GM23338 (cell line): ENCODE results near the gene KRTAP12-2. TPM values are rescaled to one million over a fixed set of nuclear protein-coding genes. Genes with fewer than 3 reads are reported as not detected.

Experiments used
- CREB1 ChIP-seq: fragments of 250-450 bp; sonication (Bioruptor Pico); IDR thresholded peaks from 2 replicates; pipeline ENCODE4 v1.5.0; 2020; ENCODE audit warnings: low read depth, mild to moderate bottlenecking, moderate library complexity
- EZH2 ChIP-seq: fragments of 200-600 bp; sonication (generic); IDR thresholded peaks from one replicate; pipeline ENCODE4 v1.8.0; 2017; ENCODE audit warnings: antibody characterized with exemption, mild to moderate bottlenecking, low read depth; ENCODE audit not compliant: unreplicated experiment
- JUNB ChIP-seq: IDR thresholded peaks from one replicate; pipeline ENCODE4 v1.6.1; 2016; ENCODE audit warnings: antibody characterized with exemption; ENCODE audit not compliant: unreplicated experiment
- NANOG ChIP-seq: IDR thresholded peaks from 2 replicates; pipeline ENCODE4 v1.6.1; 2016; ENCODE audit warnings: antibody characterized with exemption, borderline replicate concordance
- POLR2AphosphoS5 ChIP-seq: IDR thresholded peaks from 2 replicates; pipeline ENCODE4 v1.6.1; 2016; ENCODE audit warnings: antibody characterized with exemption, low read depth
- STAT1 ChIP-seq: IDR thresholded peaks from one replicate; pipeline ENCODE4 v1.6.1; 2016; ENCODE audit warnings: antibody characterized with exemption; ENCODE audit not compliant: unreplicated experiment
- ZNF114 ChIP-seq: fragments of 250-450 bp; sonication (Bioruptor Pico); IDR thresholded peaks from 2 replicates; pipeline ENCODE4 v1.5.0; 2020; ENCODE audit warnings: mild to moderate bottlenecking, moderate library complexity
- ZNF331 ChIP-seq: fragments of 250-450 bp; sonication (Bioruptor Pico); IDR thresholded peaks from 2 replicates; pipeline ENCODE4 v1.5.0; 2020; ENCODE audit warnings: low read depth, mild to moderate bottlenecking, moderate library complexity
- polyA plus RNA-seq: library from polyadenylated mRNA; unstranded; fragments of >200 nt; fragmentation: Nextera tagmentation; extraction: Ambion mirVana; gene quantifications from 2 replicates; pipeline ENCODE4 v1.2.1, GENCODE V29; 2016
- total RNA-seq: library from RNA; depleted of rRNA; stranded (reverse); fragments of >200 nt; shearing (Covaris generic); gene quantifications from 2 replicates; pipeline ENCODE4 v1.2.3, GENCODE V29; 2014
- TF ChIP-seq, protein P1 (sequence below): fragments of 250-450 bp; sonication (Bioruptor Pico); IDR thresholded peaks from 2 replicates; pipeline ENCODE4 v1.5.0; 2020; ENCODE audit warnings: mild to moderate bottlenecking, moderate library complexity
- TF ChIP-seq, protein P2 (sequence below): IDR thresholded peaks from 2 replicates; pipeline ENCODE4 v1.6.1; 2016; ENCODE audit warnings: antibody characterized with exemption
- TF ChIP-seq, protein P3 (sequence below): IDR thresholded peaks from one replicate; pipeline ENCODE4 v1.6.1; 2018; ENCODE audit warnings: antibody characterized with exemption; ENCODE audit not compliant: unreplicated experiment
- TF ChIP-seq, protein P4 (sequence below), 2 experiments: fragments of 200-600 bp in 1 of 2; sonication (generic) in 1 of 2; conservative IDR thresholded peaks; 2 replicates each; pipeline versions ENCODE4 v1.5.1 to v1.6.1; 2016 to 2017; ENCODE audit warnings: antibody characterized with exemption in 2 of 2, low read depth in 2 of 2, mild to moderate bottlenecking in 2 of 2, moderate library complexity in 1 of 2

KRTAP12-2 gene
- total and polyA plus RNA-seq, 2 experiments from 2014 or later: not detected

DNA sequence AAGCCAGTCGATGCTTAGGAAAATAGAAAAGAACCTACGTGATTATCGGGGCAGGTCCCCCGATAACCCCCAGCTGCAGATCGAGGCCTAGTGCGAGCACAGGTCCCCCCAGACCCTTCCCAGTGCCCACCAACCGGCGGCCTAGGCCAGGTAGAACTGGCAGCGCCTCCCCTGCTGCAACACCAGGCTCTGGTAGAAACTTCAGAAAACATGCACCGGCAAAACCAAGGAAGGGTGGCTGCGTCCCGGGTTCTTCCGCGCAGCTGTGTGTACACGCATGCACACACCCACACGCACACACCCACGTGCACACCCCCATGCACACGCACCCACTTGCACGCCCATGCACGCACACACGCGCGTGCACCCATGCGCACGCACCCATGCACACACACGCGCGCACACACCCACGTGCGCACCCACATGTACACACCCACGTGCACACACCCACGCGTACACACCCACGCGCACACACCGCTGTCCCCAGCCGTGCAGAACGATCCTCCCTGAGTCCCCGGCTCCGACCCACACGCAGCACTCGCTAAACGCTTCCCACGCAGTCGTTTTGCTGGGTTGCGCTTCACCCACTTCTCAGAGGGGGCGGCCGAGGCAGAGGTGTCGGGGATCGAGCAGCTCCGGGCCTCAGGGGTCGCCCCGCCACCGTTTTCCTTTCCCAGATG, 39.4 kb upstream of the KRTAP12-2 start (continued):
- TF ChIP-seq, protein P1, sequence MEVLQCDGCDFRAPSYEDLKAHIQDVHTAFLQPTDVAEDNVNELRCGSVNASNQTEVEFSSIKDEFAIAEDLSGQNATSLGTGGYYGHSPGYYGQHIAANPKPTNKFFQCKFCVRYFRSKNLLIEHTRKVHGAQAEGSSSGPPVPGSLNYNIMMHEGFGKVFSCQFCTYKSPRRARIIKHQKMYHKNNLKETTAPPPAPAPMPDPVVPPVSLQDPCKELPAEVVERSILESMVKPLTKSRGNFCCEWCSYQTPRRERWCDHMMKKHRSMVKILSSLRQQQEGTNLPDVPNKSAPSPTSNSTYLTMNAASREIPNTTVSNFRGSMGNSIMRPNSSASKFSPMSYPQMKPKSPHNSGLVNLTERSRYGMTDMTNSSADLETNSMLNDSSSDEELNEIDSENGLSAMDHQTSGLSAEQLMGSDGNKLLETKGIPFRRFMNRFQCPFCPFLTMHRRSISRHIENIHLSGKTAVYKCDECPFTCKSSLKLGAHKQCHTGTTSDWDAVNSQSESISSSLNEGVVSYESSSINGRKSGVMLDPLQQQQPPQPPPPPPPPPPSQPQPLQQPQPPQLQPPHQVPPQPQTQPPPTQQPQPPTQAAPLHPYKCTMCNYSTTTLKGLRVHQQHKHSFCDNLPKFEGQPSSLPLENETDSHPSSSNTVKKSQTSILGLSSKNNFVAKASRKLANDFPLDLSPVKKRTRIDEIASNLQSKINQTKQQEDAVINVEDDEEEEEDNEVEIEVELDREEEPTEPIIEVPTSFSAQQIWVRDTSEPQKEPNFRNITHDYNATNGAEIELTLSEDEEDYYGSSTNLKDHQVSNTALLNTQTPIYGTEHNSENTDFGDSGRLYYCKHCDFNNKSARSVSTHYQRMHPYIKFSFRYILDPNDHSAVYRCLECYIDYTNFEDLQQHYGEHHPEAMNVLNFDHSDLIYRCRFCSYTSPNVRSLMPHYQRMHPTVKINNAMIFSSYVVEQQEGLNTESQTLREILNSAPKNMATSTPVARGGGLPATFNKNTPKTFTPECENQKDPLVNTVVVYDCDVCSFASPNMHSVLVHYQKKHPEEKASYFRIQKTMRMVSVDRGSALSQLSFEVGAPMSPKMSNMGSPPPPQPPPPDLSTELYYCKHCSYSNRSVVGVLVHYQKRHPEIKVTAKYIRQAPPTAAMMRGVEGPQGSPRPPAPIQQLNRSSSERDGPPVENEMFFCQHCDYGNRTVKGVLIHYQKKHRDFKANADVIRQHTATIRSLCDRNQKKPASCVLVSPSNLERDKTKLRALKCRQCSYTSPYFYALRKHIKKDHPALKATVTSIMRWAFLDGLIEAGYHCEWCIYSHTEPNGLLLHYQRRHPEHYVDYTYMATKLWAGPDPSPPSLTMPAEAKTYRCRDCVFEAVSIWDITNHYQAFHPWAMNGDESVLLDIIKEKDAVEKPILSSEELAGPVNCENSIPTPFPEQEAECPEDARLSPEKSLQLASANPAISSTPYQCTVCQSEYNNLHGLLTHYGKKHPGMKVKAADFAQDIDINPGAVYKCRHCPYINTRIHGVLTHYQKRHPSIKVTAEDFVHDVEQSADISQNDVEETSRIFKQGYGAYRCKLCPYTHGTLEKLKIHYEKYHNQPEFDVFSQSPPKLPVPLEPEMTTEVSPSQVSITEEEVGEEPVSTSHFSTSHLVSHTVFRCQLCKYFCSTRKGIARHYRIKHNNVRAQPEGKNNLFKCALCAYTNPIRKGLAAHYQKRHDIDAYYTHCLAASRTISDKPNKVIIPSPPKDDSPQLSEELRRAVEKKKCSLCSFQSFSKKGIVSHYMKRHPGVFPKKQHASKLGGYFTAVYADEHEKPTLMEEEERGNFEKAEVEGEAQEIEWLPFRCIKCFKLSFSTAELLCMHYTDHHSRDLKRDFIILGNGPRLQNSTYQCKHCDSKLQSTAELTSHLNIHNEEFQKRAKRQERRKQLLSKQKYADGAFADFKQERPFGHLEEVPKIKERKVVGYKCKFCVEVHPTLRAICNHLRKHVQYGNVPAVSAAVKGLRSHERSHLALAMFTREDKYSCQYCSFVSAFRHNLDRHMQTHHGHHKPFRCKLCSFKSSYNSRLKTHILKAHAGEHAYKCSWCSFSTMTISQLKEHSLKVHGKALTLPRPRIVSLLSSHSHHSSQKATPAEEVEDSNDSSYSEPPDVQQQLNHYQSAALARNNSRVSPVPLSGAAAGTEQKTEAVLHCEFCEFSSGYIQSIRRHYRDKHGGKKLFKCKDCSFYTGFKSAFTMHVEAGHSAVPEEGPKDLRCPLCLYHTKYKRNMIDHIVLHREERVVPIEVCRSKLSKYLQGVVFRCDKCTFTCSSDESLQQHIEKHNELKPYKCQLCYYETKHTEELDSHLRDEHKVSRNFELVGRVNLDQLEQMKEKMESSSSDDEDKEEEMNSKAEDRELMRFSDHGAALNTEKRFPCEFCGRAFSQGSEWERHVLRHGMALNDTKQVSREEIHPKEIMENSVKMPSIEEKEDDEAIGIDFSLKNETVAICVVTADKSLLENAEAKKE (CRISPR knock-in tag): no peak
- no peak for TF ChIP-seq STAT1
- TF ChIP-seq NANOG: no peak
- TF ChIP-seq ZNF331: no peak
- TF ChIP-seq, protein P2, sequence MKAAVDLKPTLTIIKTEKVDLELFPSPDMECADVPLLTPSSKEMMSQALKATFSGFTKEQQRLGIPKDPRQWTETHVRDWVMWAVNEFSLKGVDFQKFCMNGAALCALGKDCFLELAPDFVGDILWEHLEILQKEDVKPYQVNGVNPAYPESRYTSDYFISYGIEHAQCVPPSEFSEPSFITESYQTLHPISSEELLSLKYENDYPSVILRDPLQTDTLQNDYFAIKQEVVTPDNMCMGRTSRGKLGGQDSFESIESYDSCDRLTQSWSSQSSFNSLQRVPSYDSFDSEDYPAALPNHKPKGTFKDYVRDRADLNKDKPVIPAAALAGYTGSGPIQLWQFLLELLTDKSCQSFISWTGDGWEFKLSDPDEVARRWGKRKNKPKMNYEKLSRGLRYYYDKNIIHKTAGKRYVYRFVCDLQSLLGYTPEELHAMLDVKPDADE: no peak
- no peak for TF ChIP-seq CREB1
- TF ChIP-seq EZH2: no peak
- no peak for TF ChIP-seq ZNF114 (CRISPR knock-in tag)
- no peak for TF ChIP-seq POLR2AphosphoS5
- no peak for TF ChIP-seq JUNB
- TF ChIP-seq, protein P3, sequence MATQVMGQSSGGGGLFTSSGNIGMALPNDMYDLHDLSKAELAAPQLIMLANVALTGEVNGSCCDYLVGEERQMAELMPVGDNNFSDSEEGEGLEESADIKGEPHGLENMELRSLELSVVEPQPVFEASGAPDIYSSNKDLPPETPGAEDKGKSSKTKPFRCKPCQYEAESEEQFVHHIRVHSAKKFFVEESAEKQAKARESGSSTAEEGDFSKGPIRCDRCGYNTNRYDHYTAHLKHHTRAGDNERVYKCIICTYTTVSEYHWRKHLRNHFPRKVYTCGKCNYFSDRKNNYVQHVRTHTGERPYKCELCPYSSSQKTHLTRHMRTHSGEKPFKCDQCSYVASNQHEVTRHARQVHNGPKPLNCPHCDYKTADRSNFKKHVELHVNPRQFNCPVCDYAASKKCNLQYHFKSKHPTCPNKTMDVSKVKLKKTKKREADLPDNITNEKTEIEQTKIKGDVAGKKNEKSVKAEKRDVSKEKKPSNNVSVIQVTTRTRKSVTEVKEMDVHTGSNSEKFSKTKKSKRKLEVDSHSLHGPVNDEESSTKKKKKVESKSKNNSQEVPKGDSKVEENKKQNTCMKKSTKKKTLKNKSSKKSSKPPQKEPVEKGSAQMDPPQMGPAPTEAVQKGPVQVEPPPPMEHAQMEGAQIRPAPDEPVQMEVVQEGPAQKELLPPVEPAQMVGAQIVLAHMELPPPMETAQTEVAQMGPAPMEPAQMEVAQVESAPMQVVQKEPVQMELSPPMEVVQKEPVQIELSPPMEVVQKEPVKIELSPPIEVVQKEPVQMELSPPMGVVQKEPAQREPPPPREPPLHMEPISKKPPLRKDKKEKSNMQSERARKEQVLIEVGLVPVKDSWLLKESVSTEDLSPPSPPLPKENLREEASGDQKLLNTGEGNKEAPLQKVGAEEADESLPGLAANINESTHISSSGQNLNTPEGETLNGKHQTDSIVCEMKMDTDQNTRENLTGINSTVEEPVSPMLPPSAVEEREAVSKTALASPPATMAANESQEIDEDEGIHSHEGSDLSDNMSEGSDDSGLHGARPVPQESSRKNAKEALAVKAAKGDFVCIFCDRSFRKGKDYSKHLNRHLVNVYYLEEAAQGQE: no peak
- TF ChIP-seq, protein P4, sequence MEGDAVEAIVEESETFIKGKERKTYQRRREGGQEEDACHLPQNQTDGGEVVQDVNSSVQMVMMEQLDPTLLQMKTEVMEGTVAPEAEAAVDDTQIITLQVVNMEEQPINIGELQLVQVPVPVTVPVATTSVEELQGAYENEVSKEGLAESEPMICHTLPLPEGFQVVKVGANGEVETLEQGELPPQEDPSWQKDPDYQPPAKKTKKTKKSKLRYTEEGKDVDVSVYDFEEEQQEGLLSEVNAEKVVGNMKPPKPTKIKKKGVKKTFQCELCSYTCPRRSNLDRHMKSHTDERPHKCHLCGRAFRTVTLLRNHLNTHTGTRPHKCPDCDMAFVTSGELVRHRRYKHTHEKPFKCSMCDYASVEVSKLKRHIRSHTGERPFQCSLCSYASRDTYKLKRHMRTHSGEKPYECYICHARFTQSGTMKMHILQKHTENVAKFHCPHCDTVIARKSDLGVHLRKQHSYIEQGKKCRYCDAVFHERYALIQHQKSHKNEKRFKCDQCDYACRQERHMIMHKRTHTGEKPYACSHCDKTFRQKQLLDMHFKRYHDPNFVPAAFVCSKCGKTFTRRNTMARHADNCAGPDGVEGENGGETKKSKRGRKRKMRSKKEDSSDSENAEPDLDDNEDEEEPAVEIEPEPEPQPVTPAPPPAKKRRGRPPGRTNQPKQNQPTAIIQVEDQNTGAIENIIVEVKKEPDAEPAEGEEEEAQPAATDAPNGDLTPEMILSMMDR (conservative IDR thresholded peaks at IDR 0.05; ENCODE audit: low read depth in 2 of 2): no peak
